IMR-90 (cell line): Measurements from ENCODE around the gene C1QL1.

Experiments
- CEBPB ChIP-seq: IDR thresholded peaks from 2 replicates; pipeline ENCODE4 v1.6.1; 2012; ENCODE audit warnings: low read depth, low read length, improper control_type of control experiment
- CTCF ChIP-seq: conservative IDR thresholded peaks from 2 replicates; pipeline ENCODE4 v1.5.1; 2012; ENCODE audit warnings: mild to moderate bottlenecking, low read depth, low read length, improper control_type of control experiment
- ELK1 ChIP-seq: fragments of 150-350 bp; IDR thresholded peaks from 2 replicates; pipeline ENCODE4 v1.6.1; 2016; ENCODE audit warnings: low read depth, mild to moderate bottlenecking, low read length, moderate library complexity, borderline replicate concordance
- FOS ChIP-seq: fragments of 150-350 bp; IDR thresholded peaks from 2 replicates; pipeline ENCODE4 v1.6.1; 2016; ENCODE audit warnings: low read depth, low read length
- MAFK ChIP-seq: IDR thresholded peaks from 2 replicates; pipeline ENCODE4 v1.6.1; 2012; ENCODE audit warnings: low read depth, low read length, improper control_type of control experiment
- MAZ ChIP-seq: IDR thresholded peaks from 2 replicates; pipeline ENCODE4 v1.6.1; 2012; ENCODE audit warnings: low read depth, mild to moderate bottlenecking, low read length, improper control_type of control experiment, moderate library complexity, borderline replicate concordance
- MXI1 ChIP-seq: IDR thresholded peaks from 2 replicates; pipeline ENCODE4 v1.6.1; 2012; ENCODE audit warnings: low read depth, mild to moderate bottlenecking, low read length, moderate library complexity, borderline replicate concordance
- NFE2L2 ChIP-seq: fragments of 150-350 bp; IDR thresholded peaks from 2 replicates; pipeline ENCODE4 v1.6.1; 2016; ENCODE audit warnings: low read depth, mild to moderate bottlenecking, low read length
- POLR2A ChIP-seq: IDR thresholded peaks from 2 replicates; pipeline ENCODE4 v1.6.1; 2012; ENCODE audit warnings: mild to moderate bottlenecking, low read depth, low read length
- RAD21 ChIP-seq: IDR thresholded peaks from 2 replicates; pipeline ENCODE4 v1.6.1; 2012; ENCODE audit warnings: low read length, improper control_type of control experiment
- RCOR1 ChIP-seq: IDR thresholded peaks from 2 replicates; pipeline ENCODE4 v1.6.1; 2012; ENCODE audit warnings: mild to moderate bottlenecking, low read length, improper control_type of control experiment; ENCODE audit not compliant: insufficient replicate concordance
- RFX5 ChIP-seq: IDR thresholded peaks from 2 replicates; pipeline ENCODE4 v1.8.0; 2012; ENCODE audit warnings: low read depth, mild to moderate bottlenecking, low read length, moderate library complexity
- SMC3 ChIP-seq: fragments of 150-350 bp; IDR thresholded peaks from 2 replicates; pipeline ENCODE4 v1.6.1; 2016; ENCODE audit warnings: low read depth, mild to moderate bottlenecking, antibody characterized with exemption, low read length, moderate library complexity
- USF2 ChIP-seq: fragments of 150-350 bp; IDR thresholded peaks from 2 replicates; pipeline ENCODE4 v1.6.1; 2017; ENCODE audit warnings: mild to moderate bottlenecking, antibody characterized with exemption, low read length, low read depth

- TF ChIP-seq CTCF (no peak), RCOR1 (no peak), ELK1 (no peak), MXI1 (no peak), USF2 (no peak), MAZ (no peak), MAFK (no peak), CEBPB (no peak), POLR2A (no peak), FOS (no peak), SMC3 (no peak), RAD21 (no peak), RFX5 (no peak), NFE2L2 (no peak)
These were observed 27.4 kb upstream of the C1QL1 start for GRCh38 chr17:44995436-44996001.
